ENCODE measurements around the gene SEPTIN10.

- no peak for TF ChIP-seq CTCF (IDR thresholded peaks at IDR 0.05; ENCODE audit: insufficient read depth, low read depth, low read length)
- no peak for TF ChIP-seq EZH2 (IDR thresholded peaks at IDR 0.05; ENCODE audit: insufficient read depth, low read length)
Observed at GRCh38 chr2:109498906-109499305, 114.9 kb downstream of the SEPTIN10 start.

Measured in astrocyte (in vitro differentiated cells and primary cell).